ENCODE data around the gene GLTP.

Gene GLTP

DNA sequence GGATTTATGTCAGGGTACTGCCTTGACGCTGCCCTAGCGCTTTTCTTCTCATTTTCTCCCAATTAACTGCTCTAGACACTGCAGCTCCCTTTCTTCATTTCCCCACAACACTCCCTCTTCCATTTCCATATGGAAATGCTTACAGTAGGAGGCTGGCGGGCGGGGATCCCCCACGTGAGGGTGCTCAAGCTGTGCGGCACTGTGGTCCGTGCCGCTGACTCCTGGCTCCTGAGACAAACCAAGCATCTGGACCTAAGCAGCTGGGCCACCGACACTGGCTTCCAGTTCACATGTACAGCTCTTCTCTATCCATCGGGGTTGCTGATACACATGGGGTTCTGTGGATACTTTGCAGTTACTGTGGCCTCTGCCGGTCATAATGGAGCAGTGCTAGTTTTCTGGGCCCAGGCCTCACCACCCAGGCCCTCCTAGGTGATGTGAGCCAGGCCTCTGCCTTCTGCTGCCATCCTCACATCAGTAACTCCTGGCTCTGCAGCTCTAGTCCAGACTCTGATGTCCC, 40.0 kb upstream of the GLTP start:
- peaks cover 30% of the 10 kb centered on the region; the same call in 1 of the 2 replicates for H3K36me3 ChIP-seq (ENCODE audit: insufficient read depth, low read length)
- TF ChIP-seq, protein P1, sequence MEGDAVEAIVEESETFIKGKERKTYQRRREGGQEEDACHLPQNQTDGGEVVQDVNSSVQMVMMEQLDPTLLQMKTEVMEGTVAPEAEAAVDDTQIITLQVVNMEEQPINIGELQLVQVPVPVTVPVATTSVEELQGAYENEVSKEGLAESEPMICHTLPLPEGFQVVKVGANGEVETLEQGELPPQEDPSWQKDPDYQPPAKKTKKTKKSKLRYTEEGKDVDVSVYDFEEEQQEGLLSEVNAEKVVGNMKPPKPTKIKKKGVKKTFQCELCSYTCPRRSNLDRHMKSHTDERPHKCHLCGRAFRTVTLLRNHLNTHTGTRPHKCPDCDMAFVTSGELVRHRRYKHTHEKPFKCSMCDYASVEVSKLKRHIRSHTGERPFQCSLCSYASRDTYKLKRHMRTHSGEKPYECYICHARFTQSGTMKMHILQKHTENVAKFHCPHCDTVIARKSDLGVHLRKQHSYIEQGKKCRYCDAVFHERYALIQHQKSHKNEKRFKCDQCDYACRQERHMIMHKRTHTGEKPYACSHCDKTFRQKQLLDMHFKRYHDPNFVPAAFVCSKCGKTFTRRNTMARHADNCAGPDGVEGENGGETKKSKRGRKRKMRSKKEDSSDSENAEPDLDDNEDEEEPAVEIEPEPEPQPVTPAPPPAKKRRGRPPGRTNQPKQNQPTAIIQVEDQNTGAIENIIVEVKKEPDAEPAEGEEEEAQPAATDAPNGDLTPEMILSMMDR (conservative IDR thresholded peaks at IDR 0.05; ENCODE audit: low read length), result no peak
- TF ChIP-seq EZH2phosphoT487 (IDR thresholded peaks at IDR 0.05; ENCODE audit: borderline replicate concordance), result no peak

DNA sequence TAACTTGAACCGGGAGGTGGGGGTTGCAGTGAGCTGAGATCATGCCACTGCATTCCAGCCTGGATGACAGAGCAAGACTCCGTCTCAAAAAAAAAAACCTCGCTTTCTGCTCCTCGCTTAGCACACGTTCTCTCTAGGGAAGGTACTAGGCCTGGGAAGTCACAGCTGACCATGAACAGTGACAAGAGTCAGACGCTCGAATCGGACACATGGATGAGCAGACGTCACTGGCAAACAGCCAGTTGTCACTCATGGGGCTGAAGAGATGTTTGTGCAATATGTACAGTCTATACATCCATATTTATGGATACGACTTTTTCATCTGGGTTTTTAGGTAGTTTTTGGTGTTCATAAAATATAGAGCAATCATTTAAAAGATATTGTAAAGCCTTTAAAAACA, 39.1 kb upstream of the GLTP start:
- no peak overlapping the region for H2AFZ ChIP-seq (ENCODE audit: low read length)
- TF ChIP-seq EZH2phosphoT487 (IDR thresholded peaks at IDR 0.05; ENCODE audit: borderline replicate concordance), result no peak
- TF ChIP-seq, protein P1 (conservative IDR thresholded peaks at IDR 0.05; ENCODE audit: low read length), result no peak
- no peaks in the 10 kb centered on the region for H4K20me1 ChIP-seq (ENCODE audit: insufficient read depth, low read length, poor library complexity, severe bottlenecking)
- H3F3A ChIP-seq (ENCODE audit: low read depth), result no peaks in the 10 kb centered on the region
- H3K79me2 ChIP-seq (ENCODE audit: insufficient read depth, low read length), result no peaks in the 10 kb centered on the region
- peaks cover 39% of the 10 kb centered on the region; the same call in 1 of the 2 replicates for H3K36me3 ChIP-seq (ENCODE audit: insufficient read depth, low read length)
- no peak overlapping the region for H3K4me2 ChIP-seq (ENCODE audit: low read depth, low read length, poor library complexity, severe bottlenecking)
- no peaks in the 10 kb centered on the region for H3K9me3 ChIP-seq (ENCODE audit: insufficient read depth, low read depth, low read length)
- no peak overlapping the region for H3K9ac ChIP-seq (ENCODE audit: low read depth, low read length, poor library complexity, severe bottlenecking)
- no peaks in the 10 kb centered on the region for H3K27me3 ChIP-seq (ENCODE audit: insufficient read depth, low read length, poor library complexity, severe bottlenecking)
- H3K4me3 ChIP-seq (ENCODE audit: low read length, poor library complexity, severe bottlenecking), result no peak overlapping the region
- H3K9me2 ChIP-seq (replicated peaks; ENCODE audit: low read depth, low read length), result no peaks in the 10 kb centered on the region
- no peaks in the 10 kb centered on the region for H3K4me1 ChIP-seq (ENCODE audit: insufficient read depth, low read length, poor library complexity, severe bottlenecking)

More for the DNA sequence above, 40.0 kb upstream of the GLTP start:
- H3F3A ChIP-seq (ENCODE audit: low read depth), result no peaks in the 10 kb centered on the region
- H3K9me2 ChIP-seq (replicated peaks; ENCODE audit: low read depth, low read length), result no peaks in the 10 kb centered on the region
- H3K4me3 ChIP-seq (ENCODE audit: low read length, poor library complexity, severe bottlenecking), result no peak overlapping the region
- H2AFZ ChIP-seq (ENCODE audit: low read length), result no peak overlapping the region
- H3K9ac ChIP-seq (ENCODE audit: low read depth, low read length, poor library complexity, severe bottlenecking), result no peak overlapping the region
- no peaks in the 10 kb centered on the region for H3K79me2 ChIP-seq (ENCODE audit: insufficient read depth, low read length)
- no peak overlapping the region for H3K4me2 ChIP-seq (ENCODE audit: low read depth, low read length, poor library complexity, severe bottlenecking)
- H3K4me1 ChIP-seq (ENCODE audit: insufficient read depth, low read length, poor library complexity, severe bottlenecking), result no peaks in the 10 kb centered on the region
- H4K20me1 ChIP-seq (ENCODE audit: insufficient read depth, low read length, poor library complexity, severe bottlenecking), result no peaks in the 10 kb centered on the region
- no peaks in the 10 kb centered on the region for H3K27me3 ChIP-seq (ENCODE audit: insufficient read depth, low read length, poor library complexity, severe bottlenecking)
- no peaks in the 10 kb centered on the region for H3K9me3 ChIP-seq (ENCODE audit: insufficient read depth, low read depth, low read length)

DNA sequence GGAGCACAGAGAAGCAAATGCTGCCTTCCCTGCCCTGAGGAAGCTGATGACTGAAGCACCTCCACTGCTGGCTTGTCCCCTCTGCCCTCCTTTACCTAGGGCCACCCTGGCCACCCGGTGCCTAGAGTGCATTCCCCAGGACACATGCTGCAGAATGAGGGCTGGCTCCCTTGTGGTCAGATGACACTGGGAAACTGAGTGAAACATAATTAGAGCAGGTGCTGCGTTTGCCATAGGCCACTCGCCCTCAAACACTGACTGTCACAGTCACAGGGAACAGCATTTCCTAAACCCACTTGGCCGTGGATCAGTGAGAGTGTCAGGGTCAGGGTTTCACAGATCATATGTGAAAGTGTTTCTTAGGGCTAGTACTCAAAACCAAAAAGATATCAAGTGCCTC, 35.7 kb upstream of the GLTP start:
- Histone ChIP-seq H3K4me1 (ENCODE audit: insufficient read depth, low read length, poor library complexity, severe bottlenecking) (no peaks in the 10 kb centered on the region), H3K9ac (ENCODE audit: low read depth, low read length, poor library complexity, severe bottlenecking) (no peak overlapping the region), H3K4me2 (ENCODE audit: low read depth, low read length, poor library complexity, severe bottlenecking) (no peak overlapping the region), H4K20me1 (ENCODE audit: insufficient read depth, low read length, poor library complexity, severe bottlenecking) (no peaks in the 10 kb centered on the region), H3K27me3 (ENCODE audit: insufficient read depth, low read length, poor library complexity, severe bottlenecking) (no peaks in the 10 kb centered on the region), H2AFZ (ENCODE audit: low read length) (no peak overlapping the region), H3K36me3 (ENCODE audit: insufficient read depth, low read length) (peaks cover 49% of the 10 kb centered on the region; the same call in 1 of the 2 replicates), H3K9me2 (replicated peaks; ENCODE audit: low read depth, low read length) (no peaks in the 10 kb centered on the region), H3F3A (ENCODE audit: low read depth) (no peaks in the 10 kb centered on the region), H3K9me3 (ENCODE audit: insufficient read depth, low read depth, low read length) (no peaks in the 10 kb centered on the region), H3K79me2 (ENCODE audit: insufficient read depth, low read length) (no peaks in the 10 kb centered on the region), H3K4me3 (ENCODE audit: low read length, poor library complexity, severe bottlenecking) (no peak overlapping the region)
- TF ChIP-seq, protein P1 (conservative IDR thresholded peaks at IDR 0.05; ENCODE audit: low read length), result no peak
- TF ChIP-seq EZH2phosphoT487 (IDR thresholded peaks at IDR 0.05; ENCODE audit: borderline replicate concordance), result no peak
